Activated T-helper 2 cell treated with anti-CD3 and anti-CD28 coated beads, Interferon-gamma antibody, Interleukin-2, Interleukin-4, amounts not matched to agents 10 μg/mL and 5 μg/mL and 100 μg/mL, durations not matched to agents 14 hours and 24 hours and 36 hours (primary cell): Measurements from ENCODE around the gene MEIOC. TPM values are rescaled to one million over a fixed set of nuclear protein-coding genes. Genes with fewer than 3 reads are reported as not detected.
"Not testable (repeated sequence)": the region's sequence is repeated elsewhere in the genome, so short reads cannot be mapped to it uniquely, and the experiment has no call there.

Source experiments
- DNase-seq: peaks from one replicate; pipeline ENCODE4 v3.0.0; 2021; ENCODE audit warnings: low spot score
- H3K27ac Mint-ChIP-seq: one replicate; pipeline ENCODE4 v1.8.0; 2021; ENCODE audit warnings: mixed read lengths
- H3K27me3 Mint-ChIP-seq: one replicate; pipeline ENCODE4 v1.8.0; 2021; ENCODE audit warnings: low read depth, mixed read lengths
- H3K36me3 Mint-ChIP-seq: one replicate; pipeline ENCODE4 v1.8.0; 2021; ENCODE audit warnings: low read depth, mixed read lengths
- H3K4me1 Mint-ChIP-seq: one replicate; pipeline ENCODE4 v1.8.0; 2021; ENCODE audit warnings: low read depth, mixed read lengths
- H3K4me3 Mint-ChIP-seq: one replicate; pipeline ENCODE4 v1.8.0; 2021; ENCODE audit warnings: low read depth, mild to moderate bottlenecking, moderate library complexity, mixed read lengths
- H3K9me3 Mint-ChIP-seq: one replicate; pipeline ENCODE4 v1.8.0; 2021; ENCODE audit warnings: mixed read lengths
- intact Hi-C: fragments of 100-400 bp; cut with micrococcal nuclease; formaldehyde crosslinking; loops from one replicate; pipeline ENCODE4 v1.15.1; 2023
- total RNA-seq: library from RNA; stranded (reverse); gene quantifications from 2 replicates; pipeline ENCODE4 v1.2.3, GENCODE V29; 2022

MEIOC gene
- total RNA-seq, result 0.37 and 1.3 TPM in 2 replicates

DNA sequence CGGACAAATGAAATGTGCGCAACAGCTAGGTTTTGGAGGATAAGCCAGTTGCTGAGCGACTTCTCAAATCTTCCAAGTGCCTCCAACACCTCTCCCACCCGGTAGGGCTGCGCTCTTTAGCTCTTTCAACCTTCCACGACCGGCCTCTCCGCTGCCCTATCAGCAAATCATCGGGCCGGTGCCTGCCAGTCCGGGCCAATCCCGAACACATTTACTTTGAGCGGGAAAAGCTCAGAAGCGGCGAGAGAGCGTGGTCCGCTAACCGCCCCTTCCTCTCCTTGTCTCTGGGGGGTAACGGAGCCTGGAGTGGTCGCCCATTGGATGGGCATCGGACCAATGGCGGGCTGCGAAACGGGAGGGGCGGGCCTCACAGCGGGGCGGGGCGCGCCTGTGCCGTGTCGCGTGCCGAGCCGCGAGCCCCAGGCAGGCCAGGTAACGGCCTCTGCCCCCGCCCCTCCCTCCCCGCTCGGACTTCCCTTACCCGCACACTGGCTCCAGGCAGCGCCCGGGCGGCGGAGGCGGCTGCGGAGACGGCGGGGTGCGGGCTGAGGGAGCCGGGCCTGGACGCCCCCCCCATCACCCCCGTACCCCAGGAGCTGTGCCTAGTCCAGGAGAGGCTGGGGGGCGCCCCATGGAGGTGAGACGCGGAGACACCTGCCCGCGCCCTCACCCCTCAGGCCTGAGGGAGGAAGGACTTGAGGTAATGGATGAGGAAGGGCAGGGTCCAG, at the start of gene MEIOC:
TSS of gene MEIOC (plus strand) at position 486 of the 728 bp plus-strand sequence. CDS start at position 632, 146 bp downstream.
- intact Hi-C loops, result loop anchor here (5.0 kb wide), 1 partner anchor 99 kb away; the partner anchor contains the start of gene FZD2
- Mint-ChIP-seq H3K36me3 (no peaks in the 10 kb centered on the region), H3K4me3 (peak within 1 kb of the TSS; percentile 72), H3K27me3 (peaks cover 26% of the 10 kb centered on the region), H3K27ac (no peak within 1 kb of the TSS), H3K9me3 (no peaks in the 10 kb centered on the region), H3K4me1 (peaks cover 5% of the 10 kb centered on the region)
- DNase-seq, result peak; percentile 25

DNA sequence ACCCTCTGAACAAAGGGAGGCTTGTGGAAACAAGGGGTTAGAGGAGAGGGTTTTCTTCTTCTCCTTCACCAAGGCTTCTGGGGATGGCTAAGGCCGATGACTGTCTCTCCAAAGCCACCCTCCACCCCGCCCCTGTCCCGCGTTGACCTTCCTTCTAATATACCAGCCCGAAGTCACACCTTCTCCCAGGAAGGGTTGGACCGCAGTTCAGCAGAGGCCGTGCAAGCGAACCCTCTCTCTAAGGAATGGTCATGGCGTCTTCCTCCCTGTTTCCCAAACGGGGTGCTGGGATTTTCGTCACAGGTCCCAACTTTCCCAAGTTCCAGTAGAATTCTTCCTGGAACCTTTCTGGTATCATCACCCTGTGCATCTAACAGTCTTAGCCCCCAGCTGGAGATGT, 49.6 kb upstream of the MEIOC start:
- Mint-ChIP-seq H3K4me3 (no peak overlapping the region), H3K27ac (no peak overlapping the region)

GRCh38 chr17:44607836-44608690, 48.2 kb upstream of the MEIOC start:
- no peaks in the 10 kb centered on the region for H3K4me1 Mint-ChIP-seq
- no peak overlapping the region for H3K27ac Mint-ChIP-seq
- no peaks in the 10 kb centered on the region for H3K36me3 Mint-ChIP-seq
- no peaks in the 10 kb centered on the region for H3K9me3 Mint-ChIP-seq
- no peak for DNase-seq
- no peaks in the 10 kb centered on the region for H3K27me3 Mint-ChIP-seq
- no peak overlapping the region for H3K4me3 Mint-ChIP-seq
- intact Hi-C loops, result no loop called here

More for the DNA sequence above, 49.6 kb upstream of the MEIOC start:
- H3K9me3 Mint-ChIP-seq, result no peaks in the 10 kb centered on the region
- intact Hi-C loops, result no loop called here
- H3K27me3 Mint-ChIP-seq, result peaks cover 7% of the 10 kb centered on the region
- no peaks in the 10 kb centered on the region for H3K36me3 Mint-ChIP-seq
- no peak for DNase-seq
- H3K4me1 Mint-ChIP-seq, result no peaks in the 10 kb centered on the region

GRCh38 chr17:44608727-44609435, 47.4 kb upstream of the MEIOC start:
- intact Hi-C loops, result no loop called here
- no peak for DNase-seq
- Mint-ChIP-seq H3K27ac (no peak overlapping the region), H3K27me3 (no peaks in the 10 kb centered on the region), H3K9me3 (no peaks in the 10 kb centered on the region), H3K4me3 (no peak overlapping the region), H3K36me3 (no peaks in the 10 kb centered on the region), H3K4me1 (no peaks in the 10 kb centered on the region)

DNA sequence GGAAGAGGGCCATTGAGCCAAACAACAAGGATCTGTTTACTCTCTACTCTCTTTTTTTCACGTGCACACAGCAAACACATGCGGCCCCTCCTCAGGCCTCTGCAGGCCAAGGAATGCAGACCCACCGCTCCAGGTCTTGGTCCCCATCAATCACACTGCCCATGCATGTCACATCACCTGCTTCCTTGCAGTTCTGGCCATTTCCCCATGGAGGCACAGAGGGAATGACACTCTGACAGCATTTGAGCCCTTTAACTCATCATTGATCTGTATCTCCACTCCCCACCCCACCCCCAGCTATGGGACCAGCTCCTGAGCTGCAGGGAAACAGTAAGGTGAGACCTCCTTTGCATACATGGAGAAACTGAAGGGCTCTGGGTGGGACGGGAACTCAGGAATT, 45.9 kb upstream of the MEIOC start:
- Mint-ChIP-seq H3K27me3 (no peaks in the 10 kb centered on the region), H3K9me3 (no peaks in the 10 kb centered on the region), H3K27ac (no peak overlapping the region), H3K4me3 (no peak overlapping the region), H3K4me1 (no peaks in the 10 kb centered on the region), H3K36me3 (no peaks in the 10 kb centered on the region)
- no peak for DNase-seq
- intact Hi-C loops, result no loop called here

- intact Hi-C loops, result no loop called here
- H3K4me1 Mint-ChIP-seq, result no peaks in the 10 kb centered on the region
- H3K27me3 Mint-ChIP-seq, result no peaks in the 10 kb centered on the region
- no peak overlapping the region for H3K4me3 Mint-ChIP-seq
- H3K9me3 Mint-ChIP-seq, result no peaks in the 10 kb centered on the region
- no peak for DNase-seq
- H3K27ac Mint-ChIP-seq, result no peak overlapping the region
- H3K36me3 Mint-ChIP-seq, result no peaks in the 10 kb centered on the region
Measured at GRCh38 chr17:44610871-44611270, 45.4 kb upstream of the MEIOC start.

DNA sequence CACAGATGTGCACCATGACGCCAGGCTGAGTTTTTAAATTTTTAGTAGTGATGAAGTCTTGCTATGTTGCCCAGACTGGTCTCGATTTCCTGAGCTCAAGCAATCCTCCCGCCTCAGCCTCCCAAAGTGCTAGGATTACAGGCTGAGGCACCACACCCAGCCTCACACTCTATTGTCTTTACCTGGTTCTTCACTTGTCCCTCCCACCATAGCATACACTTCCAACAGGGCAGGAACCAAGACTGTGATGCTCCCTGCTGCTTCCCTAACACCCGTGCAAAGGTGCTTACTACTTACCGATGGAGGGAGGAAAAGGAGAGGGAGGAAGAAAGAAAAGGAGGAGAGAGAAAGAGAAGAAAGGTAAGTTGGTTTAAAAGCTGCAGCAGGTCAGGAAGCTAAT, 41.4 kb upstream of the MEIOC start:
- Mint-ChIP-seq H3K27ac (no peak overlapping the region), H3K36me3 (no peaks in the 10 kb centered on the region), H3K4me3 (no peak overlapping the region), H3K4me1 (no peaks in the 10 kb centered on the region), H3K27me3 (peaks cover 3% of the 10 kb centered on the region), H3K9me3 (no peaks in the 10 kb centered on the region)
- DNase-seq, result no peak
- intact Hi-C loops, result no loop called here

- not testable (repeated sequence) for H3K36me3 Mint-ChIP-seq
Measured at GRCh38 chr17:44618652-44619051, 37.6 kb upstream of the MEIOC start.

DNA sequence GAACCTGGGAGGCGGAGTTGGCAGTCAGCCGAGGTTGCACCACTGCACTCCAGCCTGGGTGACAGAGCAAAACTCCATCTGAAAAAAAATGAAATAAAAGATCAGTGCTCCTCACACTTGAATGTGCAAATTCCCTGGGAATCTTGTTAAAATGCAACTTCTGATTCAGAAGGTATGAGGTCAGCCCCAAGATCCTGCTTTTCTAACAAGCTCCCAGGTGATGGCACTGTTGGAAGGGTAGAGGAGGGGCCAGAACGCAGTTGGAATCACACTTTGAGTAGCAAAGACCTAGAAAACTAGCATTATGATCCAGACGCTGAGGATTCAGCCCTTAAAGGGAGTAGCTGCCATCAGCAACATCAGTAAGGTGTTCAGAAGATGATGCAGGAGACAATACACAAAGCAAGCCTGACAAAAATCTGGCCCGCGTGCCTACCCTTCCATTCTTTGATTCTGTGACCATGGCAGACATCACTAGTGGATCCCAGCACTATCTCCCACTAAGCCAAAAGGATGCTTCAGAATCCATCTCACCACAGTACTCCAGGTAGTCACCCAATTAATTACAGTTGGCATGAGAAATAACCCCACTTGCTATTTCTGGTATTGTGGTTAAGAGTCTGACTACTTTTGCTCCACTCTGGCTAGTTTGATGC, 33.1 kb upstream of the MEIOC start:
- H3K27ac Mint-ChIP-seq, result no peak overlapping the region
- H3K27me3 Mint-ChIP-seq, result peaks cover 3% of the 10 kb centered on the region
- no peaks in the 10 kb centered on the region for H3K36me3 Mint-ChIP-seq
- intact Hi-C loops, result no loop called here
- no peaks in the 10 kb centered on the region for H3K9me3 Mint-ChIP-seq
- H3K4me3 Mint-ChIP-seq, result no peak overlapping the region
- DNase-seq, result no peak
- H3K4me1 Mint-ChIP-seq, result no peaks in the 10 kb centered on the region

More at GRCh38 chr17:44618652-44619051, 37.6 kb upstream of the MEIOC start:
- H3K27me3 Mint-ChIP-seq, DNase-seq, H3K9me3 Mint-ChIP-seq, H3K27ac Mint-ChIP-seq, H3K4me1 Mint-ChIP-seq, H3K4me3 Mint-ChIP-seq, intact Hi-C loops: not testable (repeated sequence)

DNA sequence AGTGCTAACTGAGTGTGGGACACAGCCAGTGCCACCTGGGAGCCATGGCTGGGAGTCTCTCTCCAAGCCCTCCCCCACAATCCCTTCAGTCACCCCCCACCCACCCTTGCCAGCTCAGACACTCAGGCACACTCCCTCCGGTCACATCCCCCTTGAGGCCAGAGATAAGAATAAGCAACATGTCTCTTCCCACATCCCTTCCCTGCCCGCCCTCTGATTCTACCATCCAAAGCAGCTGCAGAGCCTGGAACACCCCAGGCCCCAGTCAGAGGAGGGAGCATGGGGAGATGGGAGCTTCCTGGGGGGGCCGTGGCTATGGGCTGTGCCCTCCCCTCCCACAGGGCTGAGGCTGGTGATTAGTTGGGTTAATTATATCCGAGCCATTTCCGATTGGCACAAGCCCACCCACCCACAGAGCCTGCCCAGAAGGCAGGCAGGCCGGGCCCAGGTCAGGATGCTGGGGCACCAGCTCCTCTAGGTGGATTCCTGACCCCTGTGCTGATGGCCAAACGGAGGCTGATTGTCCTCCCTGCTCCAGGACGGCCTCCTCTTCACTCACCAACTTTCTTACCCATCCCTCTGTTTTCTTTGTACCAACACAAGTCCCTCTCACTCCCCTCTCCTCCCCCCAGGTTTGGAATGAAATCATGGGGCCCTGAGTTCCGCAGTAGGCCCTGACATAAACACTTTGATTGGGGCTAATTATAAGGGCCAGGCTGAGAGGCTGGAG, 28.6 kb upstream of the MEIOC start:
- no peaks in the 10 kb centered on the region for H3K36me3 Mint-ChIP-seq
- no peak overlapping the region for H3K27ac Mint-ChIP-seq
- intact Hi-C loops, result no loop called here
- H3K4me1 Mint-ChIP-seq, result no peaks in the 10 kb centered on the region
- DNase-seq, result no peak
- no peak overlapping the region for H3K4me3 Mint-ChIP-seq
- H3K9me3 Mint-ChIP-seq, result no peaks in the 10 kb centered on the region
- peaks cover 5% of the 10 kb centered on the region for H3K27me3 Mint-ChIP-seq

DNA sequence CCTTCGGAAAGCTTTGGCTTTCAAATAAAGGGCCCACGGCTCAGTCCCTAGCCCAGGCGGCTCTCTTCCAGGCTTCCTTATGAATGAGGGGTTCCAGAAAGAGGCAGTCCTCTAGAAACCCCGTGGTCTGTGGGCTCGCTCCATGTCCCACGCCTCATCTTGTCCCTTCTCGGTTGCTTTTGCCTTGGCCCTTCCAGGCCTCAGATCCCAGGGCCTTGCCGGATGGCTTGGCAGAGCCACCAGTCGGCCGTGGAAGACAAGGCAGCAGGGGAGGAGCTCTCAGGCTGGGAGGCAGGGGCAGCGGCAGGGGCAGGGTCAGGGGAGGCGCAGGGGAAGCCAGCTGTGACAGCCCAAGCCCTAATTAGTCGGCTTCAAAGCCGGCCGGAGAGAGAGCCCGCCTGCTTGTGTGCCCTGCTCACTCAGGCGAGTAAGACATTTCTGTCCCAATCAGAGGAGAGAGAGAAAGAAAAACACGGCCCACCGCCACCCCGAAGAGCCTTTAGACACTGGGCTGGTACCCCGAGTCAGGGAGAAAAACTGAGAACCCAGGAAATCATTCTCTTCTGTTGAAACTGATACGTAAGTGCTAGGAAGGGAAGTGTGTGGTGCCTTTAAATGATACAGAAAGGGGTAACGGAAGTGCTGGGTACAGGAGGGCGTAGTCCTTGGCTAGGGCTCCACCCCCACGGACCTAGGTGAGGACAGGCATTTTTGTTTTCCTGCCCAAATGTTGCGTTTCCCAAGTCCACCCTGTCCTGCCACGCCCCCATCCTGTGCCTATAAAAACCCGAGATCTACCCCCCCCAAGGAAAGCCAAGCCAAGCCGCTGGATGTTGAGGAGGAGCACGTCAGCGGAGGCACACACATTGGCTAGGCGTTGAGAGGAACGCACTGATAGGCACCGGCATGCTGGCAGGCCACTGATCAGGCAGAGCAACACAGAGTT, 27.8 kb upstream of the MEIOC start:
- H3K27ac Mint-ChIP-seq, result no peak overlapping the region
- no peaks in the 10 kb centered on the region for H3K9me3 Mint-ChIP-seq
- no peak overlapping the region for H3K4me3 Mint-ChIP-seq
- peaks cover 5% of the 10 kb centered on the region for H3K27me3 Mint-ChIP-seq
- DNase-seq, result no peak
- no peaks in the 10 kb centered on the region for H3K36me3 Mint-ChIP-seq
- H3K4me1 Mint-ChIP-seq, result no peaks in the 10 kb centered on the region
- intact Hi-C loops, result no loop called here
